HG02884 (cell line): Measurements from ENCODE around the gene SCLT1.

Source experiments
- ATAC-seq: cut with Tn5 transposase; IDR thresholded peaks from one replicate; pipeline ENCODE4 v1.9.1; 2021; ENCODE audit warnings: mild to moderate bottlenecking, moderate library complexity; ENCODE audit not compliant: unreplicated experiment

SCLT1 gene

DNA sequence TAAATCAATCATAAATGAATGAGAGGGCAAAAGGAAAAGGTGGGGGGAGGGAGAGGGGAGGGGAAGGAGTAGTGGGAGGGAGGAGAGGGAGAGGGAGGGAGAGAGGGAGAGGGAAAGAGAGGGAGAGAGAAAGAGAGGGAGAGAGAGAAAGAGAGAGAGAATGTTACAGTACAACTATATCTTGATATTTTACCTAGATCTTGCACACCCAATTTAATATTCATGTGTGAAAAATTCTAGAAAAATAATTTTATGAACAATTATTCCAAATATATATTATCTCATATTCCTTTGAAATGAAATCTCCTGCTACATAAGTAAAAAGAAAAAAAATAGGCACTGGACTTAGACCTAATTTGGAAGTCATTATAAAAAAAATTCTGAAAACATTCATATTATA, 120.0 kb downstream of the SCLT1 start:
- ATAC-seq, result no peak

DNA sequence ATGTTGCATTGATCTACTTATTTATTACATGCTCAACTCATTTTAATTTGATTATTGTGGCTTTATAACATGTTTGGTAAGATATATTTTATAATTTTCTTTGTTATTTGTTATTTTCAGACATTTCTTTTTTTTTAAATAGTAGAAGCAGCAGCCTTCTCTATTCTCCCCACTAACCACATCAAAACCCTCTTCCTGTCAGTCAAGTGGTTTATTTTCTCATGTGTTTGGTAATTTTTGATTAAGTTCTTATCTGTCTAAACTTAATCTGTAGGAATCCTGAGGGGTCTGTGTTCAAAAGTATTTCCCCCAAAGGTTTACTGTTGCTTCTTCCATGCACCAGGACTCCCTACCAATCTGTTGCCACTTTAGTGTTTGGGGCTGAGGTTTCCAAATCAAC, 131.9 kb downstream of the SCLT1 start:
- no peak for ATAC-seq

GRCh38 chr4:128958194-128958593, 135.1 kb downstream of the SCLT1 start:
- ATAC-seq, result no peak

- no peak for ATAC-seq
Observed at GRCh38 chr4:128957459-128957858, 135.9 kb downstream of the SCLT1 start.

DNA sequence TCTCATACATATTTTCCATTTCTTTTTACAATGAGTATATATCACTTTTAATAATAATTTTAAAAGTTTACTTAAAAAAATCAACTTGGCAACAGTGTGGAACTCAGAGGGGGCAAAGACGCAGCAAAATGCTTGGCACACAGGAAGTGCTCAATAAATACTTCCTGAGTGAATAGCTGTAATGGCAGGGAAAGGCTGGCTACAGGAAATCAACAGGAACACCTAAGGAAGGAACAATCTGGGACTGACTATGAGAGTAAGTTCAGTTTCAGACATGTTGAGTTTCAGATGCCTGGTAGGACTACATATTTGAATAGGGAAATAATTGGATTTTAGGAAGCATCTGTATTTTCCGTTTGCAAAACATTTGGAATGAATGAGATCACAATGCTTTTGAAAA, 137.6 kb downstream of the SCLT1 start:
- no peak for ATAC-seq

GRCh38 chr4:128954941-128955340, 138.4 kb downstream of the SCLT1 start:
- ATAC-seq, result no peak

- no peak for ATAC-seq
Observed at GRCh38 chr4:128951316-128951715, 142.0 kb downstream of the SCLT1 start.

- no peak for ATAC-seq
Observed at GRCh38 chr4:128950796-128951195, 142.5 kb downstream of the SCLT1 start.

- no peak for ATAC-seq
Observed at GRCh38 chr4:128946916-128947315, 146.4 kb downstream of the SCLT1 start.

GRCh38 chr4:128942607-128943006, 150.7 kb downstream of the SCLT1 start:
- no peak for ATAC-seq

DNA sequence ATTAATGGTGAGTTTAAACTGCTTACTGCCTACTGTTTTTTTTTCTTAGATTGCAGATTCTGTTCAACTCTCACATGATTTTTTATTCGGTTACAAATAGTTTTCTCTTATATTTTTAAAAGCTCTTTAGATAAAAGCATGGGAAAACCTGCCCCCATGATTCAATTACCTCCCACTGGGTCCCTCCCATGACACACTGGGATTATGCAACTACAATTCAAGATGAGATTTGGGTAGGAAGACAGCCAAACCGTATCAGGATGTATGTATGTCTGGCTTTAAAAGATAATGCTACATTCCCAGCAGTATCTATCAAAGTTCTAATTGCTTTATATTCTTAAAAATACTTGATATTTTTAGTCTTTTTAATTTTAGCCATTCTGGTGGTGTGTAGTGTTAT, 152.4 kb downstream of the SCLT1 start:
- no peak for ATAC-seq

DNA sequence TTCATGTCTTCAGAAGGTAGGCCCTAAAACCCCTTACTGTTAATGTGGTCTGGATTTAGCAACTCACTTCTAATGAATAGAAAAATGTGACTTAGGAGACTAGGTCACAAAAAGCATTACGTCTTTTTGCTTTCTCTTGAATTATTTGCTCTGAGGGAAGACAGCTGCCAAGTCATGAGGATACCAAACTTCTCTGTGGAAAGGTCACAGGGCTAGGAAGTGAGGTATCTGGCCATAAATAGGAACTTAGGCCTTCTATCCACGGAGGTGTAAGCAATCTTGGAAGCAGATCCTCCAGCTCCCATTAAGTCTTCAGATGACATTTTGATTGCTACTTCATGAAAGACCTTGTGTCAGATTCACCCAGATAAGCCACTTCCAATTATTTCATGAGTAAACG, 163.3 kb downstream of the SCLT1 start:
- no peak for ATAC-seq

GRCh38 chr4:128924951-128925350, 168.4 kb downstream of the SCLT1 start:
- ATAC-seq, result no peak

DNA sequence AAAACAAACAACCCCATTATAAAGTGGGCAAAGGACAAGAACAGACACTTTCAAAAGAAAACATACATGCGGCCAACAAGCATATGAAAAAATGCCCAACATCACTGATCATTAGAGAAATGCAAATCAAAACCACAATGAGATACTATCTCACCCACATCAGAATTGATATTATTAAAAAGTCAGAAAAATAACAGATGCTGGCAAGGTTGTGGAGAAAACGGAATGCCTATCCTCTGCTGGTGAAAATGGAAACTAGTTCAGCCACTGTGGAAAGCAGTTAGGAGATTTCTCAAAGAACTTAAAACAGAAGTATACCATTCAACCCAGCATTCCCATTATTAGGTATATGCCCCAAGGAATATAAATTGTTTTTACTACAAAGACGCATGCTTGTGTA, 171.4 kb downstream of the SCLT1 start:
- no peak for ATAC-seq

DNA sequence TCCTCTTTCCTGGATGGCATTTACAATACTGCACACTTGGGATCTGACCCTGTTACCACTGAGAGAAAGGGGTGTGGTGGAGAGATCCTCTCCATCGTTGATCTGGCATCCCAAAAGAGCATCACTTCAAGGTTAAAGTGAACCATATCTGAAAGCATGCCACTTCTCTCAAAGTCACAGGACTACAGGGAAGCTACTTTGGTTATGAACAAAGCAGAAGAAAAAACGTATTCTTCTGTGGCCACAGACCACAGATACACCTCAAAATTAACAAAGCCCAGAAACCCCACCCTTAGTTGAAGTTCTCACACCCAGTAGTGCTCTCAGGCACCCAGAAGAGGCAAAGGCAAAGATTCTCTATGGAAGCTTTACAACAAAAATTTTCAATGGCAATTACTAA, 175.6 kb downstream of the SCLT1 start:
- peak; percentile 73 for ATAC-seq

- peak; percentile 70 for ATAC-seq
Observed at GRCh38 chr4:128916832-128917231, 176.5 kb downstream of the SCLT1 start.

DNA sequence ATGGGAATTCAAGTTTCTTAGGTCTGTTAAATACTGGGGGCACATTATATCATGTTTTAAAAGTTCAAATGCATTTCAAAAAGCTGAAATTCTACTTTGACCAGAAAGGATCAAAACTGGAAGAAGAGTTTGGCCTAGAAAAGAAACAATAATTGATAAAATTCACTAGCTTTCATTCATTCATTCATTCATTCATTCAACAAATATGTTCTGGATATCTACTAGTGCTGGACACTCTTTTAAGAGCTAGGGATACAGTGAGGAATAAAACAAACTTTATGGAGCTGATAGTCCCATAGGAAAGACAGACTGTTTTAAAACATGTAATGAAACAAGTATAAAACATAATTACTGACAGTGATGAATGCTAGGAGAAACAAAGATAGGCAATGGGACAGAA, 177.8 kb downstream of the SCLT1 start:
- ATAC-seq, result no peak

DNA sequence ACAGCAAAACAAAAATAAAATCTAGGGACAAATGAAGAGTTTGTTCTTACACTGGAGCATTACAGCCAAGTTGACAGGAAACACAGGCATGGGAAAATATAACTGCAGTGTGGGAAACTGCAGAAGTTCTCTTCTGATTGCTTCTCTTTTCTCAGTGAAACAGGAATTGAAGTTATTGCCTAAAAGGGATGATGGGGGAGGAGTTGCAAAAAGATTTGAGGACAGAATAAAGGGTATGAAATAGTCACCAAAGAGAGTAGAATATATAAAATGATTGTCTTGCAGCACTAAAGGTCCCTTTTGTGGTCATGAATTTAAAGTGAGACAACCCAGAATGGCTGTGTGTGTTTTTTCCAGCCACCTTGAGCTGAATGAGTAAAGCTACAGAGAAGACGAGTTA, 180.1 kb downstream of the SCLT1 start:
- peak; percentile 24 for ATAC-seq

DNA sequence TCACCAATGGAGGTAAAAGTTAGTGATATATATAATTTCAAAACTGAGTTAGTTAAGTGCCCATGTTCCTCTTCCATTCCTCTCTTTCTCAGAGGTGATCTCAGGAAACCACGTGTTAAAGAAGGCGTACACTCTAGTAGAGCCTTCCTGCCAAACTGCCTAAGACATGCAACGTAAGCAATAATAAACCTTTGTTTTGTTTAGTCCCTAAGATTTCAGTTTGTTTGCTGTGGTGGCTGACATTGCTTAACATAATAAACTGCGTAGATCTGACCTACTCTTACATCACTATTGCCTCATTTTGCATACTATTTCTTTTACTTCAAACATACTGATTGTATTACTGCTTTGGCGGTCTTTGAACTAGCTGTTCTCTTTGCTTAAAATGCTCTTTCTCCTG, 184.6 kb downstream of the SCLT1 start:
- no peak for ATAC-seq

DNA sequence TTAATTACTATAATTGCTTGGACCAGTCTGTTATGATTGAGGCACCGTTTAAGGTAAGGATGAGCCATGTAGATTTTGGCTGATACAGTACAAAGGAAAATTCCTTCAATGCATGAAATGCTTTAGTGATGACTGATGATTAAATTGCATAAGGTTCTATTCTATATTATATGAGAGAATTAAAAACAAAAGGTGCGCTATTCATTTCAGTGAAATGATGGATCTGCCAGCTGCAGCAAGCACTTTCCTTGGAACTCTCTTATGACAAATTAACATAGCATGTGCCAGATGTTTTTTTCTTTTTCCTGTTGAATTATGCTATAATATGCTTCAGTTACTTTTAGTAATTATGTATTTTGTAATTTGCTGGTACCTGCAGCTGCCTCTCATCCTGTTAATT, 185.4 kb downstream of the SCLT1 start:
- ATAC-seq, result no peak

DNA sequence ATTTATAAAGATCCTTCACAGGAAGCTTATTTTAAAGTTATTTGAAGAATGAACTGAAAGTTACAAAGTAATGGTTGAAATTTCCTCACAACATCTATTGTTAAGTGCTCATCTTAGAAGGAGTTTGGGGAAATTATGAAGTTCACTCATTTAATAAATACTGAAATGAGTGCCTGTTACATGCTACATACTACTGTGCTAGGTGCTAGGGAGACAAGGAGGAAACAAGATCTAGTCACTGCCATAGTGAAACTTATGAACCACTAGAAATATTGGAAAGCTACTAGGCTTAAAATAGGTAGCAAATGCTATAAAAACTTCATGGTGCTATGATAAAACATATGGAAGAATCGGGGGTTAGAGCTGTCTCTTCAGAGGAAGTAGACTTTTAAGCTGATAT, 186.8 kb downstream of the SCLT1 start:
- ATAC-seq, result peak; percentile 57

- no peak for ATAC-seq
Observed at GRCh38 chr4:128904821-128905220, 188.5 kb downstream of the SCLT1 start.

GRCh38 chr4:128880662-128881061, 212.7 kb downstream of the SCLT1 start:
- ATAC-seq, result no peak

- no peak for ATAC-seq
Observed at GRCh38 chr4:128879971-128880370, 213.4 kb downstream of the SCLT1 start.
